SK-N-MC (cell line): ENCODE results near the gene ALDH5A1.
A peak's percentile ranks its signal among the peaks of the same experiment; 100 is the strongest.
"Not testable (repeated sequence)": the region's sequence is repeated elsewhere in the genome, so short reads cannot be mapped to it uniquely, and the experiment has no call there.

Experiments used
- DNase-seq: peaks from one replicate; pipeline ENCODE4 v3.0.0-alpha.2; 2011; ENCODE audit warnings: low read depth, low spot score
- H3K27ac ChIP-seq: fragments of 200-600 bp; sonication (generic); 2 replicates; pipeline ENCODE4 v1.5.1; 2016; ENCODE audit warnings: mixed run types
- H3K36me3 ChIP-seq: fragments of 200-600 bp; sonication (generic); 2 replicates; pipeline ENCODE4 v1.6.1; 2017; ENCODE audit warnings: antibody characterized with exemption, low read length, mixed read lengths; ENCODE audit not compliant: insufficient read depth
- H3K4me3 ChIP-seq: fragments of 200-600 bp; sonication (generic); 2 replicates; pipeline ENCODE4 v1.5.1; 2016
- H3K9ac ChIP-seq: fragments of 200-600 bp; sonication (generic); 2 replicates; pipeline ENCODE4 v1.8.0; 2017; ENCODE audit warnings: mixed run types, mixed read lengths; ENCODE audit not compliant: insufficient read length
- H3K9me3 ChIP-seq: fragments of 200-600 bp; sonication (generic); 2 replicates; pipeline ENCODE4 v1.6.1; 2017; ENCODE audit warnings: low read depth, mild to moderate bottlenecking, antibody characterized with exemption, low read length, moderate library complexity, mixed read lengths
- EZH2 ChIP-seq: fragments of 200-600 bp; sonication (generic); IDR thresholded peaks from one replicate; pipeline ENCODE4 v1.6.1; 2017; ENCODE audit warnings: antibody characterized with exemption
- FOXP2 ChIP-seq: optimal IDR thresholded peaks from 2 replicates; pipeline ENCODE3; 2011; ENCODE audit warnings: mild to moderate bottlenecking, moderate library complexity; ENCODE audit not compliant: insufficient read depth; ENCODE audit errors: extremely low read length, control extremely low read depth
- POLR2AphosphoS5 ChIP-seq: IDR thresholded peaks from 2 replicates; pipeline ENCODE4 v1.6.1; 2012; ENCODE audit warnings: mild to moderate bottlenecking, low read depth, low read length, borderline replicate concordance

The ALDH5A1 gene

DNA sequence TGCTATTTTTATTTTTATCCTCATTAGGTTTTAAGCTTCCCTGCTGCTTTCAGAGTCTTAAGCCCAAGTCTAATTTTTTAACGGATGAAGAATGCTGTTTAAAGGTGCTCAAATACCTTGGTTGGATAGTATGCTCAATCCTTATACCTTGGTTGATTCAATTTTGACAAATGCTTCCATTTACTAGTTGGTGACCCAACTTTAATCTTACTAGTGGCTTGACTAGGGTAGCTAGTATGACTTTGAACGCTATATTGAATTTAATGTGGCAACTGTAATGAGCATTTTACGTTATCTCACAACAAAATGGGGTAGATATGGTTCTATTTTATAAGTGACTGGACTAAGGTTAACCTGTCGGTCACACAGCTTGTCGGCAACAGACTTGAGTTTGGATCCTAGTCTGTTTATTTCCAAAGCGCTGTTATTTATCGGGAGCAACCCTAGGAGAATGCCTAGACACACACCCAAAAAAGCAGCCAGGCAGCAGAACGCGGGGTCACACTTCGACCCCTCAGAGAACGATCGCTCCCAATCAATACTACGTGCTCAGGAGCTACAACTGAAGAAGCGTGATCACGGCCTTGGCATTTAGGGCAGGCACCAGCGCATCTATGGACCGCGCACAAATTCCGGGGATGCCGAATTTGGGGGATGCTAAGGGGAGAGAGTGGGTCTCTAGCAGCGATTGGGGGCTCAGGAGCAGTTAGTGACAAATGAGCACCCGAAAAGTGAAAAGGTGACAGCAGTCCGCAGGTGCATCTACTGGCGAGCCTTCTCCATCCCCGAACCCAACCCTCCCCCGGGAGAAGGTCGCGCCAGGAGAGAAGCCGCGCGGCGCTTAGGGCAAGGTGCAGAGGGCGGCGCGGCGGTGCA, 586 bp upstream of the ALDH5A1 start:
- H3K36me3 ChIP-seq, result no peaks in the 10 kb centered on the region
- peak overlapping the region; percentile 75 for H3K9ac ChIP-seq
- H3K27ac ChIP-seq, result no peak overlapping the region
- DNase-seq, result no peak
- TF ChIP-seq FOXP2 (no peak), EZH2 (no peak)
- peak overlapping the region; percentile 87 for H3K4me3 ChIP-seq
- H3K9me3 ChIP-seq, result no peaks in the 10 kb centered on the region

DNA sequence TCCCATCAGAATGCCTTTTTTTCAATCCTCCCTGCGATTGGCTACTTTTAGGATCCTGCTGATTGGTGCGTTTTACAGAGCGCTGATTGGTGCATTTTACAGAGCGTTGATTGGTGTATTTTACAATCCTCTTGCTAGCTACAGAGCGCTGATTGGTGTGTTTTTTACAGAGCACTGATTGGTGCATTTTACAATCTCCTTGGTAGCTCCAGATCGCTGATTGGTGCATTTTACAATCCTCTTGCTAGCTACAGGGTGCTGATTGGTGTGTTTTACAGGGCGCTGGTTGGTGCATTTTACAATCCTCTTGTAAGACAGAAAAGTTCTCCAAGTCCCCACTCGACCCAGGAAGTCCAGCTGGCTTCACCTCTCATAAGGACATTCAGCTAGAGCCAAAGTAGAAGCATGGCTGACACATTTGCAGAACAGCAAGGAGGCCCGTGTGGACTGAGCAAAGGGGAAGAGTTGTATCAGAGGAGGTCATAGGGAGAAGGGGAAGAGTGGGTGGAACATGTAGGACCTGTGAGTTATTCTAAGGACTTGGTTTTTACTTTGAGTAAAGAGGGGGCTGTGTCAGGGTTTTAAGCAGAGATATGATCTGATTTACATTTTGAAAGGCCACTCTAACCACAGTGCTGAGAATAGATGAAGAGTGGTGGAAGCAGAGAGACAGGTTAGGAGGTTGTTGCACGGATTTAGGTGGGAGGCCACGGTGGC, 2.6 kb downstream of the ALDH5A1 start:
- Histone ChIP-seq H3K27ac (no peak overlapping the region), H3K4me3 (no peak overlapping the region), H3K9me3 (no peaks in the 10 kb centered on the region), H3K36me3 (no peaks in the 10 kb centered on the region), H3K9ac (no peak overlapping the region)
- DNase-seq, result no peak
- TF ChIP-seq FOXP2 (no peak), EZH2 (no peak), POLR2AphosphoS5 (no peak)

DNA sequence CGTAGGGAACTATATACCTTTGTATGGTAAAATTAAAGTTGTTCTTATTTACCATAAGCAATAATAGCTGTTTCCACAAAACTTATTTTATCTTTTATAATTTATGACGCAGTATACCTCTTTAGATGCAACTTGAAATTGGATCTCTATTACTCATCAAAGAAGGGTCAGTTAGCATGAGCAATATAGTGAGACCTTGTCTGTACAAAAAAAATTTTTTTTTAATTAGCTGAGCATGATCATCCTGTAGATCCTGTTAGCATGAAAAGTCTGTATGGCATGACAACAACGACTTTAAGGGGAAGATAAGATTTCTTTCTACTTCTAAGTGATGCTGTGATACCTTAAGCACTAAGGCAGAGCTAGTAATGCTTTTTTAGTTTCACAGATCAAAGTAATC, 5.9 kb downstream of the ALDH5A1 start:
- TF ChIP-seq POLR2AphosphoS5 (no peak), FOXP2 (no peak), EZH2 (no peak)
- Histone ChIP-seq H3K36me3 (no peaks in the 10 kb centered on the region), H3K9me3 (no peaks in the 10 kb centered on the region), H3K4me3 (no peak overlapping the region), H3K27ac (no peak overlapping the region), H3K9ac (no peak overlapping the region)
- DNase-seq, result no peak

DNA sequence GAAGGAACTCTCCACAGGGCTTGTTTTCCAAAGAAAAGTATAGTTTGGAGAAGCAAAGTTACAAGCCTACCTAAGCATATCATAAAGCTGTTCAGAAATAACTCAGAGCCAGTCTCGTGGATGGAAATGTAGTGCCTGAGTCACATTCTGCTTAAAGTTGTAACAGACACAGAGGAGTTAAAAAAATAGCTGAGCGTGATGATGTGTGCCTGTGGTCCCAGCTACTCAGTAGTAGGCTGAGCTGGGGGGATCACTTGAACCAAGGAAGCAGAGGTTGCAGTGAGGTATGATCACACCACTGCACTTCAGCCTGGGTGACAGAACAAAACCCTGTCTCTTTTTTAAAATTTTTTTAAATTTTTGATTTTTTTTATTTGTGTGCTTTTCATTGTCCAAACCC, 6.6 kb downstream of the ALDH5A1 start:
- no peak overlapping the region for H3K9ac ChIP-seq
- no peak overlapping the region for H3K27ac ChIP-seq
- no peaks in the 10 kb centered on the region for H3K9me3 ChIP-seq
- DNase-seq, result no peak
- no peaks in the 10 kb centered on the region for H3K36me3 ChIP-seq
- H3K4me3 ChIP-seq, result no peak overlapping the region
- TF ChIP-seq POLR2AphosphoS5 (no peak), EZH2 (no peak), FOXP2 (no peak)

DNA sequence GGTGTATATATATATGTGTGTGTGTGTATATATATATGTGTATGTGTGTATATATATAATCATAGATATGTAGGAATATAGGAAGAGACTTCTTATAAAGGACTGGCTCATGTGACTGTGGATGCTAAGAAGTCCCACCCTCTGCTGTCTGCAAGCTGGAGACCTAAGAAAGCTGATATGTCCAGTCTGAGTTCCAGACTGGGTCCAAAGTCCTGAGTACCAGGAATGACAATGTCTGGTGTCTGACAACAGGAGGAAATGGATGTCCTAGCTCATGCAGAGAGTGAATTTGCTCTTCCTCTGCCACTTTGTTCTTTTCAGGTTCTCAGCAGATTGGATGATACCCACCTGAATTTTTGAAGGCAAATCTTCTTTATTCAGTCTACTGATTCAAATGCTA, 7.1 kb downstream of the ALDH5A1 start:
- Histone ChIP-seq H3K9ac (no peak overlapping the region), H3K27ac (no peak overlapping the region), H3K36me3 (no peaks in the 10 kb centered on the region), H3K4me3 (no peak overlapping the region), H3K9me3 (no peaks in the 10 kb centered on the region)
- no peak for DNase-seq
- no peak for TF ChIP-seq POLR2AphosphoS5
- TF ChIP-seq FOXP2, result no peak
- TF ChIP-seq EZH2, result no peak

DNA sequence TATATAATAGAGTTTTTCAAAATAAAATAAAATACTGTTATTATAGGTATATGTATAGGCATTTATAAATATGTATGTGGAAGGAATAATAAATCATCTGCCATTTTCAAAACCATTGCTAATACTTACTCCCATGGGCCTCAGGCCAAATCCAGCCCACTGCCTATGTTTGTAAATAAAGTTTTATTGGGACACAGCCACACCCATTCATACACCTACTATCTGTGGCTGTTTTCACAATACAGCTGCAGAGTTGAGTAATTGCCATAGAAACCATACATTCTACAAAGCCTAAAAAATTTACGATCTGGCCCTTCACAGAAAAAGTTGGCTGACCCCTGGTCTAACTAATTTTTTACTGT, 9.5 kb downstream of the ALDH5A1 start:
- Histone ChIP-seq H3K9ac (no peak overlapping the region), H3K36me3 (no peaks in the 10 kb centered on the region), H3K4me3 (no peak overlapping the region), H3K9me3 (no peaks in the 10 kb centered on the region), H3K27ac (no peak overlapping the region)
- DNase-seq, result no peak
- TF ChIP-seq FOXP2 (no peak), EZH2 (no peak), POLR2AphosphoS5 (no peak)

DNA sequence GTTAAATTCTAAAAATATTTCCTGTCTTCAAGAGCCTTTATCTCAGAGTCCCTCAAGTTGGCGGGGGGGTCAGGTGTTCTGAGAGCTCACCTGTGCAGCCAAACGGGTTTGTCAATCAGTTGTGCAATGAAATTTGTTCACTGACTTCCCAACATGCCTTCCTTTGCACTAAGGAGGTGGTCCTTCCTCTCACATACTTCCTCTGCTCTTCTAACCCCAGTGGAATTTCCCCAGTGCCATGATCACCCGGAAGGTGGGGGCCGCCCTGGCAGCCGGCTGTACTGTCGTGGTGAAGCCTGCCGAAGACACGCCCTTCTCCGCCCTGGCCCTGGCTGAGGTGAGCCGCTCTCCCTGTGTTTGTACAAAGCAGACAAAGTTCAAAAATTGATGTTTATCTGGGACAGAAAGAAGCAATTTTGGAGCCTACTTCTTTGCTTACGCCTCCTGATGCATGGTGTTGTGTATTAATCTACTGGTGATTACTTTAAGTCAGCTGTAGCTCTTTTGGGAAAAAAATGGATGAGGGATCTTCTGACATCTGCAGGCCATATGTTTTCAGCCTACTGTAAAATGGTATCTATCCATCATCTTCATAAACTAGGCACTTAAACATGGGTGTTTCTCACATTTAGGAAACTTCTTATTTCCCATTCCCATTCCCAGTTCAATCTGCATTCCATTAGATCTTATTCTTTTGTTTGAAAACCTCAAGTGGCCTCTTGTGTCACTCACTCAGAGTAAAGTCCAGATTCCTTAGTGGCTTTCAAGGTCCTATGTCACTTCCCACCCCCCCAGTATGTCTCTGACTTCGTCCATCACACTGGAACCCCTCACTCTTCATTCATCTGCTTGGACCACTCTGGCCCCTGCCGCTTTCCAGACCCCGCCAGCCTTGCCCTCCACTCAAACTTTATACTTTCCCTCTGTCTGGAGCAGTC, 10.1 kb downstream of the ALDH5A1 start:
- TF ChIP-seq POLR2AphosphoS5 (no peak), FOXP2 (no peak), EZH2 (no peak)
- no peaks in the 10 kb centered on the region for H3K36me3 ChIP-seq
- no peaks in the 10 kb centered on the region for H3K9me3 ChIP-seq
- H3K9ac ChIP-seq, result no peak overlapping the region
- H3K4me3 ChIP-seq, result no peak overlapping the region
- no peak overlapping the region for H3K27ac ChIP-seq
- no peak for DNase-seq

DNA sequence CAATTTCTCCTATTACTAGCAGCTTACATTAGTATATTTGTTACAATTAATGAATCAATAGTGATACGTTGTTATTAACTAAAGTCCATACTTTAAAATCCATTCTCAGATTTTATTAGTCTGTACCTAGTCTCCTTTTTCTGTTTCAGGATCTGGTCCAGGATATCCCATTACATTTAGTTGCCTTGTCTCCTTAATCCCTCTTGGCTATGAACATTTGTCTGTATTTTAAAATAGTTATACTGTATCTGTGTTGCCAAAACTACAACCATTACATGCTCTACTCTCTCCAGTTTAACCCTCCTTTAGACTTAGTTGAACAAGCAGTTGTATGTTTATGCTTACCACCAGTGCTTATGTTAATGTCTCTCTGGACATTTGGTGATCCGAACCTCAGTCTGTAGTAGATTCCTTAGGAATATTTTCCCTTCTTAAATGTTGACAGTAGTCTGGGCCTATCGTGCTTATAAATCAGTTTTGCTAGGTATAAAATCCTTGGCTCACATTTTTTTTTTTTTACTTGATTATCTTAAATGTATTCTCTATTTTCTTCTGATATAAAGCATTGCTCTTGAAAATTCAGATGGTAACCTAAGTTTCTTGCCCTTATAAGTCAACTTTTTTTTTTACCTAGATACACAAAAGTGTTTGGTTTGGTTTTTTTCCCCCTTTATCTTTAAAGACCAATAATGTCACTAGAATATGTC, 12.2 kb downstream of the ALDH5A1 start:
- no peaks in the 10 kb centered on the region for H3K9me3 ChIP-seq
- H3K4me3 ChIP-seq, result no peak overlapping the region
- no peak overlapping the region for H3K27ac ChIP-seq
- no peak overlapping the region for H3K9ac ChIP-seq
- no peak for TF ChIP-seq FOXP2
- TF ChIP-seq EZH2, result no peak
- no peaks in the 10 kb centered on the region for H3K36me3 ChIP-seq
- no peak for DNase-seq

DNA sequence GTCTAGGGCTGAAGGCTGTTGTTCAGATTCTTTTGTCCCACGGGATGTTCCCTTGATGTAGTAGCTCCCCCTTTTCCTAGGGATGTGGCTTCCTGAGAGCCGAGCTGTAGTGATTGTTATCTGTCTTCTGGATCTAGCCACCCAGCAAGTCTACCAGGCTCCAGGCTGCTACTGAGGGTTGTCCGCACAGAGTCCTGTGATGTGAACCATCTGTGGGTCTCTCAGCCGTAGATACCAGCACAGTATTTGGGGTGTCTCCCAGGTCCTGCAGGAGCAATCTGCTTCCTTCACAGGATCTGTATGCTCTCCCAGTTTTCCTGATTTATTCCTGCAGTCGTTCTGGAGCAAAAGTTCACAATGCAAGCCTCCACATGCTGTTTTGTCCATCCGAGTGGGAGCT, 17.2 kb downstream of the ALDH5A1 start:
- H3K27ac ChIP-seq, DNase-seq, H3K36me3 ChIP-seq, H3K4me3 ChIP-seq, H3K9me3 ChIP-seq, H3K9ac ChIP-seq: not testable (repeated sequence)
